ENCODE measurements around the gene C2CD2L. TPM values are rescaled to one million over a fixed set of nuclear protein-coding genes. Genes with fewer than 3 reads are reported as not detected.
A peak's percentile ranks its signal among the peaks of the same experiment; 100 is the strongest.

C2CD2L gene
- polyA plus RNA-seq, 2 of the 4 experiments (the other 2 are of a cell fraction): 2.4 to 4.8 TPM

GRCh38 chr11:119100246-119100970 is 6.7 kb upstream of the C2CD2L start:
- no peak for TF ChIP-seq PHF8 (IDR thresholded peaks at IDR 0.05; ENCODE audit: borderline replicate concordance, low read depth)
- TF ChIP-seq, protein P1, sequence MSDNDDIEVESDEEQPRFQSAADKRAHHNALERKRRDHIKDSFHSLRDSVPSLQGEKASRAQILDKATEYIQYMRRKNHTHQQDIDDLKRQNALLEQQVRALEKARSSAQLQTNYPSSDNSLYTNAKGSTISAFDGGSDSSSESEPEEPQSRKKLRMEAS (IDR thresholded peaks at IDR 0.05): 0 out of 2 replicates have a peak, but pooled peaks have one; percentile 26
- TF ChIP-seq MAFK (IDR thresholded peaks at IDR 0.05; ENCODE audit: partially characterized antibody): no peak
- TF ChIP-seq CTCF (IDR thresholded peaks at IDR 0.05): peak; percentile 52
- TF ChIP-seq, protein P2, sequence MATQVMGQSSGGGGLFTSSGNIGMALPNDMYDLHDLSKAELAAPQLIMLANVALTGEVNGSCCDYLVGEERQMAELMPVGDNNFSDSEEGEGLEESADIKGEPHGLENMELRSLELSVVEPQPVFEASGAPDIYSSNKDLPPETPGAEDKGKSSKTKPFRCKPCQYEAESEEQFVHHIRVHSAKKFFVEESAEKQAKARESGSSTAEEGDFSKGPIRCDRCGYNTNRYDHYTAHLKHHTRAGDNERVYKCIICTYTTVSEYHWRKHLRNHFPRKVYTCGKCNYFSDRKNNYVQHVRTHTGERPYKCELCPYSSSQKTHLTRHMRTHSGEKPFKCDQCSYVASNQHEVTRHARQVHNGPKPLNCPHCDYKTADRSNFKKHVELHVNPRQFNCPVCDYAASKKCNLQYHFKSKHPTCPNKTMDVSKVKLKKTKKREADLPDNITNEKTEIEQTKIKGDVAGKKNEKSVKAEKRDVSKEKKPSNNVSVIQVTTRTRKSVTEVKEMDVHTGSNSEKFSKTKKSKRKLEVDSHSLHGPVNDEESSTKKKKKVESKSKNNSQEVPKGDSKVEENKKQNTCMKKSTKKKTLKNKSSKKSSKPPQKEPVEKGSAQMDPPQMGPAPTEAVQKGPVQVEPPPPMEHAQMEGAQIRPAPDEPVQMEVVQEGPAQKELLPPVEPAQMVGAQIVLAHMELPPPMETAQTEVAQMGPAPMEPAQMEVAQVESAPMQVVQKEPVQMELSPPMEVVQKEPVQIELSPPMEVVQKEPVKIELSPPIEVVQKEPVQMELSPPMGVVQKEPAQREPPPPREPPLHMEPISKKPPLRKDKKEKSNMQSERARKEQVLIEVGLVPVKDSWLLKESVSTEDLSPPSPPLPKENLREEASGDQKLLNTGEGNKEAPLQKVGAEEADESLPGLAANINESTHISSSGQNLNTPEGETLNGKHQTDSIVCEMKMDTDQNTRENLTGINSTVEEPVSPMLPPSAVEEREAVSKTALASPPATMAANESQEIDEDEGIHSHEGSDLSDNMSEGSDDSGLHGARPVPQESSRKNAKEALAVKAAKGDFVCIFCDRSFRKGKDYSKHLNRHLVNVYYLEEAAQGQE (IDR thresholded peaks at IDR 0.05): no peak
- TF ChIP-seq EHMT2 (IDR thresholded peaks at IDR 0.05; ENCODE audit: low read depth): no peak
- TF ChIP-seq ELK1 (IDR thresholded peaks at IDR 0.05; ENCODE audit: low read depth, low read length): no peak
- no peak for TF ChIP-seq CHD2 (IDR thresholded peaks at IDR 0.05; ENCODE audit: low read length, partially characterized antibody)
- no peak for TF ChIP-seq HOXB13 (CRISPR knock-in tag; IDR thresholded peaks at IDR 0.05; ENCODE audit: low read depth)
- TF ChIP-seq MYC (IDR thresholded peaks at IDR 0.05; ENCODE audit: borderline replicate concordance, low read length): no peak
- no peak for TF ChIP-seq POLR2A (IDR thresholded peaks at IDR 0.05; ENCODE audit: low read length)
- no peak for TF ChIP-seq FOSL2 (IDR thresholded peaks at IDR 0.05)
- no peak for TF ChIP-seq FOSL2 (CRISPR knock-in tag; IDR thresholded peaks at IDR 0.05)
- no peak for TF ChIP-seq ZNF302 (CRISPR knock-in tag; IDR thresholded peaks at IDR 0.05)
- TF ChIP-seq RAD21 (conservative IDR thresholded peaks at IDR 0.05 in 1 of 2, IDR thresholded peaks at IDR 0.05 in 1 of 2): peak; percentile 18 to 45; a peak in 2 of 5 replicates
- TF ChIP-seq RCOR1 (IDR thresholded peaks at IDR 0.05; ENCODE audit: low read depth, low read length): no peak
- no peak for TF ChIP-seq JUN (IDR thresholded peaks at IDR 0.05)
- no peak for TF ChIP-seq JUNB (IDR thresholded peaks at IDR 0.05)
- TF ChIP-seq, protein P3, sequence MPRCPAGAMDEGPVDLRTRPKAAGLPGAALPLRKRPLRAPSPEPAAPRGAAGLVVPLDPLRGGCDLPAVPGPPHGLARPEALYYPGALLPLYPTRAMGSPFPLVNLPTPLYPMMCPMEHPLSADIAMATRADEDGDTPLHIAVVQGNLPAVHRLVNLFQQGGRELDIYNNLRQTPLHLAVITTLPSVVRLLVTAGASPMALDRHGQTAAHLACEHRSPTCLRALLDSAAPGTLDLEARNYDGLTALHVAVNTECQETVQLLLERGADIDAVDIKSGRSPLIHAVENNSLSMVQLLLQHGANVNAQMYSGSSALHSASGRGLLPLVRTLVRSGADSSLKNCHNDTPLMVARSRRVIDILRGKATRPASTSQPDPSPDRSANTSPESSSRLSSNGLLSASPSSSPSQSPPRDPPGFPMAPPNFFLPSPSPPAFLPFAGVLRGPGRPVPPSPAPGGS (IDR thresholded peaks at IDR 0.05): no peak
- TF ChIP-seq BHLHE40 (IDR thresholded peaks at IDR 0.05; ENCODE audit: low read depth, low read length): no peak
- TF ChIP-seq, protein P4, sequence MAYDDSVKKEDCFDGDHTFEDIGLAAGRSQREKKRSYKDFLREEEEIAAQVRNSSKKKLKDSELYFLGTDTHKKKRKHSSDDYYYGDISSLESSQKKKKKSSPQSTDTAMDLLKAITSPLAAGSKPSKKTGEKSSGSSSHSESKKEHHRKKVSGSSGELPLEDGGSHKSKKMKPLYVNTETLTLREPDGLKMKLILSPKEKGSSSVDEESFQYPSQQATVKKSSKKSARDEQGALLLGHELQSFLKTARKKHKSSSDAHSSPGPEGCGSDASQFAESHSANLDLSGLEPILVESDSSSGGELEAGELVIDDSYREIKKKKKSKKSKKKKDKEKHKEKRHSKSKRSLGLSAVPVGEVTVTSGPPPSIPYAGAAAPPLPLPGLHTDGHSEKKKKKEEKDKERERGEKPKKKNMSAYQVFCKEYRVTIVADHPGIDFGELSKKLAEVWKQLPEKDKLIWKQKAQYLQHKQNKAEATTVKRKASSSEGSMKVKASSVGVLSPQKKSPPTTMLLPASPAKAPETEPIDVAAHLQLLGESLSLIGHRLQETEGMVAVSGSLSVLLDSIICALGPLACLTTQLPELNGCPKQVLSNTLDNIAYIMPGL (CRISPR knock-in tag; IDR thresholded peaks at IDR 0.05; ENCODE audit: borderline replicate concordance): no peak
- TF ChIP-seq RFX5 (IDR thresholded peaks at IDR 0.05): no peak
- no peak for TF ChIP-seq CHD4 (IDR thresholded peaks at IDR 0.05; ENCODE audit: borderline replicate concordance)
- FAIRE-seq (no peak), DNase-seq (ENCODE audit: low read depth in 1 of 2, low spot score in 1 of 2) (peak; percentile 50 to 51), ATAC-seq (peak in 1 of 2 experiments; percentile 12; a peak in 3 of 6 replicates)
- H3K4me1 ChIP-seq: peaks cover 26% of the 10 kb centered on the region
- H3K4me3 ChIP-seq: peak overlapping the region; percentile 78
- ChIA-PET CTCF (interaction anchor here (0.7 to 1.4 kb wide), 8 partner anchors 11 to 96 kb away, joined by 3 to 9 read pairs (median 3); partner anchors contain the start of gene VPS11), POLR2A (no interaction called here)
- peak overlapping the region; percentile 99 for H3K4me2 ChIP-seq
- no peaks in the 10 kb centered on the region for H3K9me3 ChIP-seq
- 15% methylated on average over 11 of the region's 11 CpGs for whole genome bisulfite sequencing (ENCODE audit: missing lambda C conversion rate)
- H3K27ac ChIP-seq: peak overlapping the region; percentile 90 to 98

Data from A549 (cell line).